WERI-Rb-1 (cell line): ENCODE data around the gene URGCP.

ENCODE experiments used
- DNase-seq: peaks from one replicate; pipeline ENCODE4 v3.0.0-alpha.2; 2020
- H3K27ac ChIP-seq: fragments of 250-450 bp; sonication (Bioruptor Pico); 2 replicates; pipeline ENCODE4 v1.5.1; 2020; ENCODE audit warnings: mild to moderate bottlenecking, moderate library complexity
- H3K27me3 ChIP-seq: fragments of 250-450 bp; sonication (Bioruptor Pico); 2 replicates; pipeline ENCODE4 v1.5.1; 2021; ENCODE audit warnings: mild to moderate bottlenecking, low read depth, moderate library complexity; ENCODE audit not compliant: insufficient read depth, severe bottlenecking
- H3K36me3 ChIP-seq: fragments of 250-450 bp; sonication (Bioruptor Pico); 2 replicates; pipeline ENCODE4 v1.5.1; 2020; ENCODE audit warnings: mild to moderate bottlenecking, moderate library complexity
- H3K4me3 ChIP-seq: 2 replicates; pipeline ENCODE4 v1.5.1; 2011; ENCODE audit warnings: low read depth, mild to moderate bottlenecking, control low read depth, low read length
- H3K9me3 ChIP-seq: fragments of 250-450 bp; sonication (Bioruptor Pico); 2 replicates; pipeline ENCODE4 v1.5.1; 2021; ENCODE audit warnings: mild to moderate bottlenecking, moderate library complexity; ENCODE audit not compliant: severe bottlenecking
- TF ChIP-seq, protein P1 (sequence below): IDR thresholded peaks from 2 replicates; pipeline ENCODE4 v1.5.1; 2011; ENCODE audit warnings: low read depth, mild to moderate bottlenecking, control low read depth, inconsistent platforms, low read length

The URGCP gene

GRCh38 chr7:43864126-43864525, 42.3 kb downstream of the URGCP start:
- no peaks in the 10 kb centered on the region for H3K27me3 ChIP-seq
- peaks cover 23% of the 10 kb centered on the region for H3K36me3 ChIP-seq
- TF ChIP-seq, protein P1, sequence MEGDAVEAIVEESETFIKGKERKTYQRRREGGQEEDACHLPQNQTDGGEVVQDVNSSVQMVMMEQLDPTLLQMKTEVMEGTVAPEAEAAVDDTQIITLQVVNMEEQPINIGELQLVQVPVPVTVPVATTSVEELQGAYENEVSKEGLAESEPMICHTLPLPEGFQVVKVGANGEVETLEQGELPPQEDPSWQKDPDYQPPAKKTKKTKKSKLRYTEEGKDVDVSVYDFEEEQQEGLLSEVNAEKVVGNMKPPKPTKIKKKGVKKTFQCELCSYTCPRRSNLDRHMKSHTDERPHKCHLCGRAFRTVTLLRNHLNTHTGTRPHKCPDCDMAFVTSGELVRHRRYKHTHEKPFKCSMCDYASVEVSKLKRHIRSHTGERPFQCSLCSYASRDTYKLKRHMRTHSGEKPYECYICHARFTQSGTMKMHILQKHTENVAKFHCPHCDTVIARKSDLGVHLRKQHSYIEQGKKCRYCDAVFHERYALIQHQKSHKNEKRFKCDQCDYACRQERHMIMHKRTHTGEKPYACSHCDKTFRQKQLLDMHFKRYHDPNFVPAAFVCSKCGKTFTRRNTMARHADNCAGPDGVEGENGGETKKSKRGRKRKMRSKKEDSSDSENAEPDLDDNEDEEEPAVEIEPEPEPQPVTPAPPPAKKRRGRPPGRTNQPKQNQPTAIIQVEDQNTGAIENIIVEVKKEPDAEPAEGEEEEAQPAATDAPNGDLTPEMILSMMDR = no peak

GRCh38 chr7:43856996-43857395, 49.4 kb downstream of the URGCP start:
- peaks cover 2% of the 10 kb centered on the region for H3K9me3 ChIP-seq

More at GRCh38 chr7:43864126-43864525, 42.3 kb downstream of the URGCP start:
- no peak for DNase-seq
- no peak overlapping the region for H3K4me3 ChIP-seq
- no peak overlapping the region for H3K27ac ChIP-seq
- peaks cover under 1% of the 10 kb centered on the region for H3K9me3 ChIP-seq

GRCh38 chr7:43856316-43856715, 50.1 kb downstream of the URGCP start:
- Histone ChIP-seq H3K27me3 (no peaks in the 10 kb centered on the region), H3K36me3 (no peaks in the 10 kb centered on the region), H3K4me3 (no peak overlapping the region), H3K27ac (no peak overlapping the region), H3K9me3 (peaks cover 2% of the 10 kb centered on the region)
- no peak for DNase-seq
- TF ChIP-seq, protein P1 = no peak

More at GRCh38 chr7:43856996-43857395, 49.4 kb downstream of the URGCP start:
- TF ChIP-seq, protein P1 = no peak
- H3K27ac ChIP-seq = no peak overlapping the region
- H3K27me3 ChIP-seq = no peaks in the 10 kb centered on the region
- no peaks in the 10 kb centered on the region for H3K36me3 ChIP-seq
- H3K4me3 ChIP-seq = no peak overlapping the region
- DNase-seq = no peak

DNA sequence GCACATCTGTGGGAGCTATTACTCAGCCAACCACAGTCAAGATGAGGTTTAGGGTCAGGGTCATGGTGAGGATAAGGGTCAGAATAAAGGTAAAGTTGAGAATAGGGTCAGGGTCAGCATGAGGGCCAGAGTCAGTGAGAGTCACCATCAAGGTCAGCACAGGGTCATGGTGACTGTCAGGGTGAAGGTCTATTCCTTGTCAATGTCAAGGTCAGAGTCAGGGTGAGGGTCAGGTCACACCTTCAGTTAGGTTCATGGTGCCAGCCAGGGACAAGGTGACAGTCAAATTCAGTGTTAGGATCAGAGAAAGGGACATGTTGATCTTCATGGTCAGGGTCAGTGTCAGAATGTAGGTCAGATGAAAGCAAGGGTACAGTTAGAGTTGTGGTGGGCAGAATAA, 51.2 kb downstream of the URGCP start:
- Histone ChIP-seq H3K36me3 (no peaks in the 10 kb centered on the region), H3K27me3 (no peaks in the 10 kb centered on the region), H3K4me3 (no peak overlapping the region), H3K27ac (no peak overlapping the region), H3K9me3 (peaks cover 2% of the 10 kb centered on the region)
- DNase-seq = no peak
- TF ChIP-seq, protein P1 = no peak

DNA sequence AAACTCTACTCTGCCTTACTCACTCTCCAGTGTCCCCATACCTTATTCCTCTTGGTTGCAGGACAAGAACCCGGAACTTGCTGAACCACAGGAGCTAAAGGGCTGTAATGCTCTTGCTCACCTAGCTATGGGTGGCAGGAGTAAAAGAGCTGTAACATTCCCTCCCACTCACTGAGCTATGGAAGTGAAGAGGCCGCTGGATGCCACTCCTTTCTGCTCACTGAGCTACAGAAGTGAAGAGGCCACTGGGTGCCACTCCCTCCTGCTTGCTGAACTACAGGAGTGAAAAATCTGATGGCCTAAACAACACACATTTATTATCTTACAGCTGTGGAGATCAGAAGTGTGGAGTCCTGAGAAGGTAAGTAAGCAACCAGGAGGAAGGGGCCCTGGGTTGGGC, 54.6 kb downstream of the URGCP start:
- DNase-seq = no peak
- Histone ChIP-seq H3K36me3 (no peaks in the 10 kb centered on the region), H3K4me3 (no peak overlapping the region), H3K27me3 (no peaks in the 10 kb centered on the region), H3K27ac (no peak overlapping the region), H3K9me3 (no peaks in the 10 kb centered on the region)
- TF ChIP-seq, protein P1 = no peak
